ENCODE results near the gene UBAP1. TPM values are rescaled to one million over a fixed set of nuclear protein-coding genes. Genes with fewer than 3 reads are reported as not detected.

The UBAP1 gene
- total RNA-seq, 4 donors from 2014 or later: 69.5 to 162 (median 90.8) TPM

GRCh38 chr9:34250721-34251120, 71.9 kb downstream of the UBAP1 start:
- in situ Hi-C loops (cut with MboI; ENCODE audit: low sequenced_read_pairs in 4 of 4): loop anchor here in 1 of 4 donors (10.0 kb wide), 1 partner anchor 126 kb away; the partner anchor contains the start of gene DCAF12

GRCh38 chr9:34252016-34252415, 73.2 kb downstream of the UBAP1 start:
- no peak for TF ChIP-seq CTCF (IDR thresholded peaks at IDR 0.05 in 4 of 5, conservative IDR thresholded peaks at IDR 0.05 in 1 of 5)
- no peak for TF ChIP-seq POLR2A (IDR thresholded peaks at IDR 0.05)
- intact Hi-C loops (cut with DNase I; ENCODE audit: low total_unique reads): loop anchor here (2.0 to 10.0 kb wide), 4 partner anchors 125 to 343 kb away; partner anchors contain the start of gene DCAF12
- no peaks in the 10 kb centered on the region for H3K27me3 ChIP-seq
- peak overlapping the region; percentile 86 to 98 (median 90) for H3K27ac ChIP-seq
- no peak overlapping the region for H3K4me3 ChIP-seq
- ATAC-seq (no peak), DNase-seq (no peak)
- peaks cover 63 to 72% of the 10 kb centered on the region in 2 donors for H3K4me1 ChIP-seq
- H3K9me3 ChIP-seq: no peaks in the 10 kb centered on the region
- in situ Hi-C loops (cut with MboI; ENCODE audit: low sequenced_read_pairs in 4 of 4): loop anchor here in 1 of 4 donors (10.0 kb wide), 1 partner anchor 127 kb away; the partner anchor contains the start of gene DCAF12
- peaks cover 0 to 35% of the 10 kb centered on the region in 2 donors for H3K36me3 ChIP-seq

More at GRCh38 chr9:34250721-34251120, 71.9 kb downstream of the UBAP1 start:
- intact Hi-C loops (cut with DNase I; ENCODE audit: low total_unique reads): loop anchor here (10.0 kb wide), 2 partner anchors 236 to 344 kb away; no protein-coding TSS in a partner anchor
- H3K36me3 ChIP-seq: peaks cover 0 to 35% of the 10 kb centered on the region in 2 donors
- H3K9me3 ChIP-seq: no peaks in the 10 kb centered on the region
- TF ChIP-seq POLR2A (IDR thresholded peaks at IDR 0.05) (no peak), CTCF (IDR thresholded peaks at IDR 0.05 in 4 of 5, conservative IDR thresholded peaks at IDR 0.05 in 1 of 5) (no peak)
- no peak overlapping the region for H3K4me3 ChIP-seq
- H3K27ac ChIP-seq: peak overlapping the region in 3 of 4 donors; percentile 38 to 98 (median 92)
- ATAC-seq (no peak), DNase-seq (no peak)
- peaks cover 65 to 72% of the 10 kb centered on the region in 2 donors for H3K4me1 ChIP-seq
- H3K27me3 ChIP-seq: no peaks in the 10 kb centered on the region

GRCh38 chr9:34252670-34253459, 74.0 kb downstream of the UBAP1 start:
- in situ Hi-C loops (cut with MboI; ENCODE audit: low sequenced_read_pairs in 4 of 4) (loop anchor here in 1 of 4 donors (10.0 kb wide), 1 partner anchor 128 kb away; the partner anchor contains the start of gene DCAF12), intact Hi-C loops (cut with DNase I; ENCODE audit: low total_unique reads) (loop anchor here (2.0 to 10.0 kb wide), 4 partner anchors 126 to 342 kb away; partner anchors contain the start of gene DCAF12)
- TF ChIP-seq POLR2A (IDR thresholded peaks at IDR 0.05) (no peak), CTCF (IDR thresholded peaks at IDR 0.05 in 4 of 5, conservative IDR thresholded peaks at IDR 0.05 in 1 of 5) (peak; percentile 81 to 97 (median 94))
- DNase-seq: peak in 1 of 2 donors; percentile 71
- peak overlapping the region; percentile 86 to 98 (median 90) for H3K27ac ChIP-seq
- ATAC-seq: peak; percentile 15 to 20
- peaks cover 54 to 71% of the 10 kb centered on the region in 2 donors for H3K4me1 ChIP-seq
- no peaks in the 10 kb centered on the region for H3K27me3 ChIP-seq
- peaks cover 0 to 32% of the 10 kb centered on the region in 2 donors for H3K36me3 ChIP-seq
- no peaks in the 10 kb centered on the region for H3K9me3 ChIP-seq
- no peak overlapping the region for H3K4me3 ChIP-seq

- Histone ChIP-seq H3K4me3 (no peak overlapping the region), H3K27ac (peak overlapping the region; percentile 86 to 98 (median 90)), H3K36me3 (peaks cover 0 to 32% of the 10 kb centered on the region in 2 donors), H3K4me1 (peaks cover 50 to 71% of the 10 kb centered on the region in 2 donors), H3K27me3 (no peaks in the 10 kb centered on the region), H3K9me3 (no peaks in the 10 kb centered on the region)
- TF ChIP-seq CTCF (IDR thresholded peaks at IDR 0.05 in 4 of 5, conservative IDR thresholded peaks at IDR 0.05 in 1 of 5) (peak in 2 of 5 experiments; percentile 24 to 33), POLR2A (IDR thresholded peaks at IDR 0.05) (no peak)
- intact Hi-C loops (cut with DNase I; ENCODE audit: low total_unique reads) (loop anchor here (2.0 to 10.0 kb wide), 4 partner anchors 127 to 341 kb away; partner anchors contain the start of gene DCAF12), in situ Hi-C loops (cut with MboI; ENCODE audit: low sequenced_read_pairs in 4 of 4) (loop anchor here in 1 of 4 donors (10.0 kb wide), 1 partner anchor 129 kb away; the partner anchor contains the start of gene DCAF12)
- ATAC-seq (peak; percentile 24 to 51), DNase-seq (peak; percentile 38 to 62)
Measured at GRCh38 chr9:34253460-34253837, 74.6 kb downstream of the UBAP1 start.

Measured in gastrocnemius medialis (tissue), 4 donors.